Activated naive CD8-positive, alpha-beta T cell (primary cell): ENCODE measurements around the gene PAX5.

Source experiments
- H3K27ac Mint-ChIP-seq: one replicate; pipeline ENCODE4 v1.8.0; 2021; ENCODE audit warnings: mixed read lengths
- H3K27me3 Mint-ChIP-seq: one replicate; pipeline ENCODE4 v1.8.0; 2021; ENCODE audit warnings: mixed read lengths
- H3K36me3 Mint-ChIP-seq: one replicate; pipeline ENCODE4 v1.8.0; 2021; ENCODE audit warnings: mixed read lengths
- H3K4me1 Mint-ChIP-seq: one replicate; pipeline ENCODE4 v1.8.0; 2021; ENCODE audit warnings: low read depth, mixed read lengths
- H3K4me3 Mint-ChIP-seq: one replicate; pipeline ENCODE4 v1.8.0; 2021; ENCODE audit warnings: mild to moderate bottlenecking, mixed read lengths
- H3K9me3 Mint-ChIP-seq: one replicate; pipeline ENCODE4 v1.8.0; 2021; ENCODE audit warnings: low read depth, mixed read lengths

Gene PAX5

GRCh38 chr9:36815023-36815422 is 219.0 kb downstream of the PAX5 start:
- Mint-ChIP-seq H3K27ac (no peak overlapping the region), H3K4me1 (no peaks in the 10 kb centered on the region), H3K36me3 (no peaks in the 10 kb centered on the region), H3K9me3 (no peaks in the 10 kb centered on the region), H3K4me3 (no peak overlapping the region), H3K27me3 (peaks cover 12% of the 10 kb centered on the region)

GRCh38 chr9:36813154-36813553 is 220.9 kb downstream of the PAX5 start:
- Mint-ChIP-seq H3K4me3 (no peak overlapping the region), H3K27me3 (peaks cover 8% of the 10 kb centered on the region), H3K36me3 (no peaks in the 10 kb centered on the region), H3K4me1 (no peaks in the 10 kb centered on the region), H3K27ac (no peak overlapping the region), H3K9me3 (no peaks in the 10 kb centered on the region)

- H3K27ac Mint-ChIP-seq = no peak overlapping the region
- no peaks in the 10 kb centered on the region for H3K4me1 Mint-ChIP-seq
These were observed 221.5 kb downstream of the PAX5 start for GRCh38 chr9:36812556-36812955.

GRCh38 chr9:36808251-36808650 is 225.8 kb downstream of the PAX5 start:
- Mint-ChIP-seq H3K27ac (no peak overlapping the region), H3K4me3 (no peak overlapping the region), H3K4me1 (no peaks in the 10 kb centered on the region), H3K36me3 (no peaks in the 10 kb centered on the region), H3K9me3 (no peaks in the 10 kb centered on the region), H3K27me3 (peaks cover 3% of the 10 kb centered on the region)

More at GRCh38 chr9:36812556-36812955, 221.5 kb downstream of the PAX5 start:
- Mint-ChIP-seq H3K4me3 (no peak overlapping the region), H3K36me3 (no peaks in the 10 kb centered on the region), H3K27me3 (peaks cover 8% of the 10 kb centered on the region), H3K9me3 (no peaks in the 10 kb centered on the region)

- Mint-ChIP-seq H3K27ac (no peak overlapping the region), H3K36me3 (no peaks in the 10 kb centered on the region), H3K9me3 (no peaks in the 10 kb centered on the region), H3K27me3 (peaks cover 3% of the 10 kb centered on the region), H3K4me3 (no peak overlapping the region), H3K4me1 (no peaks in the 10 kb centered on the region)
These were observed 230.1 kb downstream of the PAX5 start for GRCh38 chr9:36803961-36804360.

- Mint-ChIP-seq H3K9me3 (no peaks in the 10 kb centered on the region), H3K27ac (no peak overlapping the region), H3K4me3 (no peak overlapping the region), H3K27me3 (peaks cover 6% of the 10 kb centered on the region), H3K36me3 (no peaks in the 10 kb centered on the region), H3K4me1 (no peaks in the 10 kb centered on the region)
These were observed 231.7 kb downstream of the PAX5 start for GRCh38 chr9:36802201-36802920.

GRCh38 chr9:36800455-36800854 is 233.6 kb downstream of the PAX5 start:
- Mint-ChIP-seq H3K27ac (no peak overlapping the region), H3K36me3 (no peaks in the 10 kb centered on the region), H3K27me3 (peaks cover 6% of the 10 kb centered on the region), H3K9me3 (no peaks in the 10 kb centered on the region), H3K4me1 (no peaks in the 10 kb centered on the region), H3K4me3 (no peak overlapping the region)

- Mint-ChIP-seq H3K9me3 (no peaks in the 10 kb centered on the region), H3K4me3 (no peak overlapping the region), H3K36me3 (no peaks in the 10 kb centered on the region), H3K27ac (no peak overlapping the region), H3K27me3 (peaks cover 6% of the 10 kb centered on the region), H3K4me1 (no peaks in the 10 kb centered on the region)
These were observed 235.6 kb downstream of the PAX5 start for GRCh38 chr9:36798350-36799065.

GRCh38 chr9:36797471-36798220 is 236.4 kb downstream of the PAX5 start:
- Mint-ChIP-seq H3K27ac (no peak overlapping the region), H3K4me1 (no peaks in the 10 kb centered on the region), H3K36me3 (peaks cover 4% of the 10 kb centered on the region), H3K27me3 (peaks cover 6% of the 10 kb centered on the region), H3K9me3 (peaks cover 6% of the 10 kb centered on the region), H3K4me3 (no peak overlapping the region)

- Mint-ChIP-seq H3K9me3 (peaks cover 6% of the 10 kb centered on the region), H3K27me3 (peaks cover 5% of the 10 kb centered on the region), H3K4me1 (no peaks in the 10 kb centered on the region), H3K4me3 (no peak overlapping the region), H3K36me3 (peaks cover 4% of the 10 kb centered on the region), H3K27ac (no peak overlapping the region)
These were observed 237.2 kb downstream of the PAX5 start for GRCh38 chr9:36796671-36797419.

GRCh38 chr9:36794461-36794860 is 239.6 kb downstream of the PAX5 start:
- Mint-ChIP-seq H3K4me1 (no peaks in the 10 kb centered on the region), H3K27me3 (peaks cover 3% of the 10 kb centered on the region), H3K27ac (no peak overlapping the region), H3K4me3 (no peak overlapping the region), H3K36me3 (peaks cover 4% of the 10 kb centered on the region), H3K9me3 (peaks cover 6% of the 10 kb centered on the region)

- Mint-ChIP-seq H3K4me3 (no peak overlapping the region), H3K9me3 (peaks cover 6% of the 10 kb centered on the region), H3K36me3 (peaks cover 4% of the 10 kb centered on the region), H3K4me1 (no peaks in the 10 kb centered on the region), H3K27me3 (peaks cover 3% of the 10 kb centered on the region), H3K27ac (no peak overlapping the region)
These were observed 240.8 kb downstream of the PAX5 start for GRCh38 chr9:36793277-36793676.

- H3K4me3 Mint-ChIP-seq = no peak overlapping the region
- peaks cover 6% of the 10 kb centered on the region for H3K9me3 Mint-ChIP-seq
- no peak overlapping the region for H3K27ac Mint-ChIP-seq
- peaks cover 4% of the 10 kb centered on the region for H3K36me3 Mint-ChIP-seq
- peaks cover 2% of the 10 kb centered on the region for H3K27me3 Mint-ChIP-seq
- no peaks in the 10 kb centered on the region for H3K4me1 Mint-ChIP-seq
These were observed 242.7 kb downstream of the PAX5 start for GRCh38 chr9:36791222-36791950.

GRCh38 chr9:36789886-36790285 is 244.2 kb downstream of the PAX5 start:
- peaks cover 6% of the 10 kb centered on the region for H3K27me3 Mint-ChIP-seq
- no peak overlapping the region for H3K27ac Mint-ChIP-seq
- peaks cover 4% of the 10 kb centered on the region for H3K36me3 Mint-ChIP-seq
- peaks cover 6% of the 10 kb centered on the region for H3K9me3 Mint-ChIP-seq
- H3K4me3 Mint-ChIP-seq = no peak overlapping the region
- no peaks in the 10 kb centered on the region for H3K4me1 Mint-ChIP-seq
